Kidney (tissue), 14 donors: Measurements from ENCODE around the gene UBE3B. TPM values are rescaled to one million over a fixed set of nuclear protein-coding genes. Genes with fewer than 3 reads are reported as not detected.

Experiments
- DNase-seq, 5 donors: peaks; one replicate each; pipeline ENCODE4 v3.0.0-alpha.2; 2013 to 2020
- FAIRE-seq: peaks from 2 replicates; lab custom pipeline; 2012; peaks lifted over from hg19 to GRCh38; lab: Jason Lieb, UNC
- H3K27ac ChIP-seq, 2 donors: one replicate each; pipeline ENCODE4 v1.7.0; 2013; ENCODE audit warnings: low read depth in 2 of 2, low read length in 2 of 2, inconsistent platforms in 1 of 2
- H3K27me3 ChIP-seq: one replicate; pipeline ENCODE4 v1.7.1; 2013; ENCODE audit warnings: low read length, inconsistent platforms; ENCODE audit not compliant: control insufficient read depth, insufficient read depth
- H3K36me3 ChIP-seq, 3 donors: one replicate each; pipeline versions ENCODE4 v1.7.0 to v1.7.1; 2013; ENCODE audit warnings: low read length in 3 of 3, control low read depth in 1 of 3, inconsistent platforms in 1 of 3; ENCODE audit not compliant: insufficient read depth in 3 of 3, control insufficient read depth in 2 of 3
- H3K4me1 ChIP-seq, 3 donors: one replicate each; pipeline versions ENCODE4 v1.7.0 to v1.7.1; 2013; ENCODE audit warnings: low read length in 3 of 3, inconsistent platforms in 1 of 3, low read depth in 1 of 3; ENCODE audit not compliant: control insufficient read depth in 2 of 3, insufficient read depth in 2 of 3
- H3K4me3 ChIP-seq, 3 donors: one replicate each; pipeline versions ENCODE4 v1.7.0 to v1.8.1; 2013; ENCODE audit warnings: low read length in 3 of 3, control low read depth in 1 of 3, inconsistent platforms in 1 of 3
- H3K9ac ChIP-seq, 3 donors: one replicate each; pipeline versions ENCODE4 v1.7.0 to v1.7.1; 2013; ENCODE audit warnings: low read length in 3 of 3, control low read depth in 1 of 3, inconsistent platforms in 1 of 3
- H3K9me3 ChIP-seq, 3 donors: one replicate each; pipeline versions ENCODE4 v1.7.0 to v1.7.1; 2013; ENCODE audit warnings: low read length in 3 of 3, control low read depth in 1 of 3, inconsistent platforms in 1 of 3; ENCODE audit not compliant: control insufficient read depth in 2 of 3, insufficient read depth in 1 of 3
- CTCF ChIP-seq: IDR thresholded peaks from 3 replicates; pipeline ENCODE4 v1.5.1; 2012; ENCODE audit warnings: mild to moderate bottlenecking, moderate library complexity, borderline replicate concordance; ENCODE audit not compliant: insufficient read depth; ENCODE audit errors: extremely low read depth
- intact Hi-C: fragments of 100-400 bp; cut with DNase I; formaldehyde crosslinking; loops from one replicate; pipeline ENCODE4 v1.11.1; 2022
- polyA plus RNA-seq: library from polyadenylated mRNA; stranded (reverse); fragments of 350-450 nt; fragmentation: Illumina TruSeq; extraction: RNeasy Lipid Tissue Mini Kit (QIAGEN cat#74804); gene quantifications from one replicate; pipeline ENCODE4 v1.2.3, GENCODE V29; 2014; ENCODE audit warnings: low read depth, low replicate concordance; ENCODE audit not compliant: insufficient read depth
- total RNA-seq: library from RNA; stranded (reverse); fragmentation: NEBNext Ultra II Directional; extraction: Animal tissue kit (Norgen Biotek cat#: 25700); gene quantifications from one replicate; pipeline ENCODE4 v1.2.1, GENCODE V29; 2021
- donor health status: control.
- donor health status: control.
- donor health status: control.
- donor health status: control.
- donor health status: control.
- donor health status: DM: yes; HTN: yes; CAD: no.
- donor health status: Normal renal cell carcinoma (clear cell type).

UBE3B gene
- total and polyA plus RNA-seq, 2 donors from 2014 or later = 13.9 to 44.3 TPM

GRCh38 chr12:109501299-109501698, 23.9 kb downstream of the UBE3B start:
- H3K27me3 ChIP-seq = no peaks in the 10 kb centered on the region
- no peak overlapping the region for H3K9ac ChIP-seq
- no peak for DNase-seq
- H3K36me3 ChIP-seq = peaks cover 13 to 68% (median 54%) of the 10 kb centered on the region in 3 donors
- H3K4me3 ChIP-seq = no peak overlapping the region
- H3K4me1 ChIP-seq = no peaks in the 10 kb centered on the region
- TF ChIP-seq CTCF = no peak
- no peak for FAIRE-seq
- no peak overlapping the region for H3K27ac ChIP-seq
- intact Hi-C loops = no loop called here
- no peaks in the 10 kb centered on the region for H3K9me3 ChIP-seq

- peaks cover 13 to 70% (median 63%) of the 10 kb centered on the region in 3 donors for H3K36me3 ChIP-seq
- no peak overlapping the region for H3K4me3 ChIP-seq
- intact Hi-C loops = no loop called here
- no peak for TF ChIP-seq CTCF
- no peak overlapping the region for H3K9ac ChIP-seq
- DNase-seq = no peak
- no peak for FAIRE-seq
- no peaks in the 10 kb centered on the region for H3K9me3 ChIP-seq
- H3K27ac ChIP-seq = no peak overlapping the region
- H3K27me3 ChIP-seq = no peaks in the 10 kb centered on the region
- H3K4me1 ChIP-seq = no peaks in the 10 kb centered on the region
Measured at GRCh38 chr12:109502332-109502731, 24.9 kb downstream of the UBE3B start.

GRCh38 chr12:109503611-109504010, 26.2 kb downstream of the UBE3B start:
- H3K4me3 ChIP-seq = no peak overlapping the region
- no peaks in the 10 kb centered on the region for H3K9me3 ChIP-seq
- H3K27ac ChIP-seq = no peak overlapping the region
- intact Hi-C loops = no loop called here
- FAIRE-seq (no peak), DNase-seq (no peak)
- TF ChIP-seq CTCF = no peak
- no peaks in the 10 kb centered on the region for H3K27me3 ChIP-seq
- H3K4me1 ChIP-seq = no peaks in the 10 kb centered on the region
- H3K36me3 ChIP-seq = peaks cover 14 to 68% (median 61%) of the 10 kb centered on the region in 3 donors
- no peak overlapping the region for H3K9ac ChIP-seq

GRCh38 chr12:109504068-109504467, 26.6 kb downstream of the UBE3B start:
- no peak overlapping the region for H3K4me3 ChIP-seq
- FAIRE-seq = no peak
- H3K9me3 ChIP-seq = no peaks in the 10 kb centered on the region
- H3K27me3 ChIP-seq = no peaks in the 10 kb centered on the region
- H3K27ac ChIP-seq = no peak overlapping the region
- intact Hi-C loops = no loop called here
- H3K4me1 ChIP-seq = no peaks in the 10 kb centered on the region
- no peak for DNase-seq
- H3K36me3 ChIP-seq = peaks cover 14 to 64% (median 61%) of the 10 kb centered on the region in 3 donors
- no peak for TF ChIP-seq CTCF
- H3K9ac ChIP-seq = no peak overlapping the region
